HG02938 (cell line): ENCODE measurements around the gene NCAPG.

ENCODE experiments used
- ATAC-seq: cut with Tn5 transposase; IDR thresholded peaks from one replicate; pipeline ENCODE4 v1.9.1; 2021; ENCODE audit warnings: mild to moderate bottlenecking, moderate library complexity; ENCODE audit not compliant: unreplicated experiment

The NCAPG gene, protein sequence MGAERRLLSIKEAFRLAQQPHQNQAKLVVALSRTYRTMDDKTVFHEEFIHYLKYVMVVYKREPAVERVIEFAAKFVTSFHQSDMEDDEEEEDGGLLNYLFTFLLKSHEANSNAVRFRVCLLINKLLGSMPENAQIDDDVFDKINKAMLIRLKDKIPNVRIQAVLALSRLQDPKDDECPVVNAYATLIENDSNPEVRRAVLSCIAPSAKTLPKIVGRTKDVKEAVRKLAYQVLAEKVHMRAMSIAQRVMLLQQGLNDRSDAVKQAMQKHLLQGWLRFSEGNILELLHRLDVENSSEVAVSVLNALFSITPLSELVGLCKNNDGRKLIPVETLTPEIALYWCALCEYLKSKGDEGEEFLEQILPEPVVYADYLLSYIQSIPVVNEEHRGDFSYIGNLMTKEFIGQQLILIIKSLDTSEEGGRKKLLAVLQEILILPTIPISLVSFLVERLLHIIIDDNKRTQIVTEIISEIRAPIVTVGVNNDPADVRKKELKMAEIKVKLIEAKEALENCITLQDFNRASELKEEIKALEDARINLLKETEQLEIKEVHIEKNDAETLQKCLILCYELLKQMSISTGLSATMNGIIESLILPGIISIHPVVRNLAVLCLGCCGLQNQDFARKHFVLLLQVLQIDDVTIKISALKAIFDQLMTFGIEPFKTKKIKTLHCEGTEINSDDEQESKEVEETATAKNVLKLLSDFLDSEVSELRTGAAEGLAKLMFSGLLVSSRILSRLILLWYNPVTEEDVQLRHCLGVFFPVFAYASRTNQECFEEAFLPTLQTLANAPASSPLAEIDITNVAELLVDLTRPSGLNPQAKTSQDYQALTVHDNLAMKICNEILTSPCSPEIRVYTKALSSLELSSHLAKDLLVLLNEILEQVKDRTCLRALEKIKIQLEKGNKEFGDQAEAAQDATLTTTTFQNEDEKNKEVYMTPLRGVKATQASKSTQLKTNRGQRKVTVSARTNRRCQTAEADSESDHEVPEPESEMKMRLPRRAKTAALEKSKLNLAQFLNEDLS

DNA sequence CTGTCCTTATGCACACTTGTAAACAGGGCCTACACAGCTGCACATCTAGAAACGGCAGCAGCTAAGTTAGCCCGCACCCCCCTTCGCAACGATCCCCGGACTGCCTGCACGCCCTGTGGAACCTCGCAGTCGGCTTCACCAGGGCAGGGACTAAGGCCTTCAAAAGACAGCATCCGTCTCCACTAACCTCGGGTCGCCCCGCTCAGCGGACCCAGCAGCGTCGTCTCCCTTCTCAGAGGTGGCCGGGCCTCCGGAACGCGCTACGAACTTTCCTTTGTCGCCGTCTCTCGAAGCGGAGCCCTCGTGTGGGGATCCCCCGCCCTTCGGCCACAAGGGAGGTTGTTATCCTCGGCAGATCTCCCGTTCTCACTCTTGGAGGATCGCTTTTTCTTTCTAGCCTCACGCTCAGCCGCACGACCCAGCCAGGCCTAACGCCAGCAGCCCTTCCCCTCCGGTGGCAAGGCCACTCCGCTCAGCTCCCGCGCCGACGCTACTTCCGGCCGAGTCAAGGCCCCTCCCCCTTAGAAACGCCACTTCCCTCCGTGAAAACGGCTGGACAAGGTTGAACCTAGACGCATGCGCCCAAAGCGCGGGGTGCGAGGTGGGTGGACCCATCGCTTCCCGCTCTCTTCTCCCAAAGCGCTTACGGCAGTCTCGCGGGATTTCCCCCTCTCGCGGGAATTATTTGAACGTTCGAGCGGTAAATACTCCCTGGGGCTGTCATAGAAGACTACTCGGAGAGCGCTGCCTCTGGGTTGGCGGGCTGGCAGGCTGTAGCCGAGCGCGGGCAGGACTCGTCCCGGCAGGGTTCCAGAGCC is at the start of gene NCAPG, which contains the start of gene DCAF16:
Gene NCAPG (plus strand): TSS at position 720 of the 818 bp plus-strand sequence. CDS start 99 bp downstream, outside the sequence.
Gene DCAF16 (minus strand): TSS at position 498 of the 818 bp plus-strand sequence. CDS start 6,616 bp downstream, outside the sequence.
- peak; percentile 87 for ATAC-seq

GRCh38 chr4:17761062-17761461 is 49.7 kb upstream of the NCAPG start:
- ATAC-seq, result no peak

GRCh38 chr4:17762726-17763125 is 48.1 kb upstream of the NCAPG start:
- no peak for ATAC-seq

- ATAC-seq, result no peak
These were observed 47.4 kb upstream of the NCAPG start for GRCh38 chr4:17763416-17763815.

- no peak for ATAC-seq
These were observed 46.8 kb upstream of the NCAPG start for GRCh38 chr4:17763931-17764330.

DNA sequence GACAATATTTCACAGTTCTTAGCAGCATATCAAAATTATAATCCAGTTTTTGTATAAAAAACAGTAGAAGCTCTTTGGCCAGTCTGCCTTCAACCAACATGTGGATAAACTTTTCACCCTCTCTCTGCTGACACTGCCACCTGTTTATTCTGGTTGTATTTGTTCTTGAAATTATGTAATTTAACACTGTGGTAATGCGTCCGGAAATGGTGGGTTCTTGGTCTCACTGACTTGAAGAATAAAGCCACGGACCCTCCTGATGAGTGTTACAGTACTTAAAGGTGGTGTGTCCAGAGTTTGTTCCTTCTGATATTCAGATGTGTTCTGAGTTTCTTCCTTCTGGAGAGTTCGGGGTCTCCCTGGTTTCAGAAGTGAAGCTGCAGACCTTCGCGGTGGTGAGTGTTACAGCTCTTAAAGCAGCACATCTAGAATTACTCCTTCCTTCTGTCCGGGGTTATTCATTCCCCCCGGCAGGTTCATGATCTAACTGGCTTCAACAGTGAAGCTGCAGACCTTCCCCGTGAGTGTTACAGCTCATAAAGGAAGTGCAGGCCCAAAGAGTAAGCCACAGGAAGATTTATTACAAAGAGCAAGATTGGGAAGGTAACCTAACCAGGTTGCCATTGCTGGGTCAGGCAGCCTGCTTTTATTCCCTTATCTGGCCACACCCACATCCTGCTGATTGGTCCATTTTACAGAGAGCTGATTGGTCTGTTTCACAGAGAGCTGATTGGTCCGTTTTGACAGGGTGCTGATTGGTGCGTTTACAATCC is 45.1 kb upstream of the NCAPG start:
- no peak for ATAC-seq

- no peak for ATAC-seq
These were observed 43.8 kb upstream of the NCAPG start for GRCh38 chr4:17766826-17767458.

GRCh38 chr4:17769406-17770174 is 41.2 kb upstream of the NCAPG start:
- no peak for ATAC-seq

DNA sequence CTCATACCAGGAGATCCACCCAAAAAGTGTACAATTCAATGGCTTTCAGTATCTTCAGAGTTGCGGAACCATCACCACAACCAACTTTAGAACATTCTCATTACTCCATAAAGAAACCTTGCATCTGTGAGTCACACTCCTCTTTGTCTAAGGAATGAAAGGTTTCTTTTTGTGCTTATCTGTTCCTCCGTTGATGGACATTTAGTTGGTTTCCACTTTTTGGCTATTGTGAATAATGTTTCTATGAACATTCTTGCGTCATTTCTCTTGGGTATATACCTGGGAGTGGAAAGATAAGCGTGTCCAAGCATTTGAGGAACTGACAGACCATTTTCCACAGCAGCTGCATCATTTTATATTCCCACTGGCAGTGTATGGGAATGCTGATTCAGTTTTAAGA is 39.9 kb upstream of the NCAPG start:
- ATAC-seq, result no peak

GRCh38 chr4:17771284-17771908 is 39.4 kb upstream of the NCAPG start:
- ATAC-seq, result no peak

DNA sequence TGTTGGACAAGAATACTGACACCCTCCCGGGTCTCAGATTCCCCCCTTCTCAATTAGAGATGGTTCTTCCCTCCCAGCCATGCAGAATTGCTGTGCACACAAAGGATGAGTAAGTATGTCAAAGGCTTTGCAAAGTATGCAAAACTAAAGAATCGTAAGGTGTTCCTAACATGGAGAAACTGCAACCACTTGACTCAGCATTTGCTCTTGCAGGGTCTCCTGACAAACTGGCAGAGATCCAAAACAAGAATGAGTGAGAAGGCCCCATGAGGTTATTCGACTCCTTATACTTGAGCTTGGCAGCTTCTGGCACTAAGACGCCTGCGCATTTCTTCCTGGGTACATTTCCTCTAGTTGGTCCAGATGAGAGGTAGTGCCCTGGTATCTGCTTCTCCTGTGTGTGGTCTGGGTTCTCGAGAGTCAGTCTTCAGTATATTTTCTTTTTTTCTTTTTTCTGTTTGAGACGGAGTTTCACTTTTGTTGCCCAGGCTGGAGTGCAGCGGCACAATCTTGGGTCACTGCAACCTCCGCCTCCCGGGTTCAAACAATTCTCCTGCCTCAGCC is 37.6 kb upstream of the NCAPG start:
- no peak for ATAC-seq

DNA sequence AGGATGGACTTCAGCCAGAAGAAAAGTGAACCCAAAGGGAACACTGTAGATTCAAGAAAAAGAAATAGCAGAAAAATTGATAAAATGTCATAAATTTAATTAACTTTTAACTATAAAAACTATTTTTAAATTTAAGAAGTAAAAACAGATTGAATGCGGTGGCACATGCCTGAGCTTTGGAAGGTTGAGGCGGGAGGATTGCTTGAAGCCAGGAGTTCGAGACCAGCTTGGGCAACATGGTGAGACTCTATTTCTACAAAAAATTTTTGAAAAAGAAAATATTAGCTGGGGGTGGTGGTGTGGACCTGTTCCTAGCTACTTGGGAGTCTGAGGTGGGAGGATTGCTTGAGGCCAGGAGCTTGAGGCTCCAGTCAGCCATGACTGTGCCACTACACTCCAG is 32.3 kb upstream of the NCAPG start:
- no peak for ATAC-seq

GRCh38 chr4:17780501-17781299 is 30.1 kb upstream of the NCAPG start:
- no peak for ATAC-seq

- ATAC-seq, result no peak
These were observed 29.2 kb upstream of the NCAPG start, which contains the start of gene FAM184B for GRCh38 chr4:17781300-17782287. Gene FAM184B, minus strand, starts transcription at chr4:17781621. Its CDS starts 322 bp downstream, at chr4:17781299.

GRCh38 chr4:17785858-17786257 is 24.9 kb upstream of the NCAPG start:
- no peak for ATAC-seq

DNA sequence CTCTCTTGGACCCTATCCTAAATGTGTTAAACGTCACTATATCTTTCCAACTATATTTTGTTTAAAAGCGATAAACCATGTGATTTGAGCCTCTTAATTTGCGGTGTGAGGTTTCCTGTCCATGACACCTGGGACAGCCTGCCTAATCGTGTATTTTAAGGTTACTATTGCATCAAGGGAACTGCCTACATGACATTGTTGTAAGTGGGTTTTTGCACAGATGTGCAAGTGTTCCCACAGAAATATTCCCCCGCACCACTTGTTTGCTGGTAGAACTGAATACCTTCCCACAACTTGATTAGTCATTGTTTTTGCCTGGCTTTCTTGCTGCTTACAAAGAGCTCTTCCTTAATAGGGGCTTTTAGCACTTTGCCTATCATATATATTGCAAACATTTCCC is 24.2 kb upstream of the NCAPG start:
- ATAC-seq, result no peak
